ENCODE measurements around the gene ZBTB7C.

DNA sequence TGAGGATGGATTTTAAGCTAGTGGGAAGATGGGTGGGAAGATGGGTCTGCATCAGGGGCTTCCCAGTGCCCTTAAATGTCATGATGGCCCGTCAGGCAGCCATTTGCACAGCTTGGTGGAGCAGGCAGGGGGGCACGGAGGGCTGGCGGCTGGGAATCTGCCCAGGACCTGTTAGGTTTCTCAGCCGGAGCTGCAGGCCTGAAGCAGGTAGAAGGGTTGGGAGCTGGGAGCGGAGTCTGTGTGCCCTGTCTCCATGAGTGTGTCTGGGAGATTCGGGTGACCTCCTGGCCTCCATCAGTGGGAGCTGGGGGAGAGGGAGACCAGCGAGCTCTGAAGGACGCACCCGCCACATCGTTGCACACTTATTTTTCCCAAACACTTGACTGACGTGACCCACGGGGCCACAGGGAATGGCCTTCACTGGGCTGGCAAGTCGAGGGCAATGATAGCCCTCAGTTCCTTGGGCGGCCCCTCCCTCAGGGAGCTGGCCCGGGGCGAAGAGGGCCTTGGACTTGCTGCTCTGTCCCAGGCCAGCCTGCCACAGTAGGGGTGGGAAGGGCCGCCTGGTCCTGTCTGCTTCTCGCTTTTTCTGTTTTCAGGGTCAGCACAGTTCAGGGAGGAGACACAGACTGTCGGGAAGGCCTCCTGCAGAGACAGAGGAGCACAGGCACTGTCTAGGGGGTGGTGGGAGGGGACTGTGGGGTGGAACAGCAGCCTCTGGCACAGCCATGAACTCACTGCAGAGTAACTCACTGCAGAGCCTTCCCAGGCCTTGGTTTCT is 236.8 kb downstream of the ZBTB7C start:
- TF ChIP-seq YY1 (IDR thresholded peaks at IDR 0.05; ENCODE audit: borderline replicate concordance in 1 of 3, control insufficient read depth in 1 of 3, extremely low read depth in 1 of 3, insufficient read depth in 3 of 3, insufficient read length in 1 of 3, insufficient replicate concordance in 2 of 3, low read depth in 1 of 3, low read length in 2 of 3), result no peak
- no peak for TF ChIP-seq TOE1 (IDR thresholded peaks at IDR 0.05; ENCODE audit: borderline replicate concordance)
- no peak for TF ChIP-seq TOE1 (CRISPR knock-in tag; IDR thresholded peaks at IDR 0.05; ENCODE audit: borderline replicate concordance, low read depth)
- TF ChIP-seq MXI1 (IDR thresholded peaks at IDR 0.05; ENCODE audit: low read depth, low read length), result no peak
- no peak for TF ChIP-seq ZNF444 (CRISPR knock-in tag; IDR thresholded peaks at IDR 0.05)
- no peak for TF ChIP-seq MTF1 (CRISPR knock-in tag; IDR thresholded peaks at IDR 0.05; ENCODE audit: borderline replicate concordance)
- no peak for TF ChIP-seq HMG20B (CRISPR knock-in tag; IDR thresholded peaks at IDR 0.05)
- TF ChIP-seq, protein P1, sequence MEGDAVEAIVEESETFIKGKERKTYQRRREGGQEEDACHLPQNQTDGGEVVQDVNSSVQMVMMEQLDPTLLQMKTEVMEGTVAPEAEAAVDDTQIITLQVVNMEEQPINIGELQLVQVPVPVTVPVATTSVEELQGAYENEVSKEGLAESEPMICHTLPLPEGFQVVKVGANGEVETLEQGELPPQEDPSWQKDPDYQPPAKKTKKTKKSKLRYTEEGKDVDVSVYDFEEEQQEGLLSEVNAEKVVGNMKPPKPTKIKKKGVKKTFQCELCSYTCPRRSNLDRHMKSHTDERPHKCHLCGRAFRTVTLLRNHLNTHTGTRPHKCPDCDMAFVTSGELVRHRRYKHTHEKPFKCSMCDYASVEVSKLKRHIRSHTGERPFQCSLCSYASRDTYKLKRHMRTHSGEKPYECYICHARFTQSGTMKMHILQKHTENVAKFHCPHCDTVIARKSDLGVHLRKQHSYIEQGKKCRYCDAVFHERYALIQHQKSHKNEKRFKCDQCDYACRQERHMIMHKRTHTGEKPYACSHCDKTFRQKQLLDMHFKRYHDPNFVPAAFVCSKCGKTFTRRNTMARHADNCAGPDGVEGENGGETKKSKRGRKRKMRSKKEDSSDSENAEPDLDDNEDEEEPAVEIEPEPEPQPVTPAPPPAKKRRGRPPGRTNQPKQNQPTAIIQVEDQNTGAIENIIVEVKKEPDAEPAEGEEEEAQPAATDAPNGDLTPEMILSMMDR (IDR thresholded peaks at IDR 0.05 in 2 of 3, conservative IDR thresholded peaks at IDR 0.05 in 1 of 3; ENCODE audit: insufficient read depth in 2 of 3, low read depth in 1 of 3, low read length in 3 of 3), result no peak
- TF ChIP-seq NFXL1 (CRISPR knock-in tag; IDR thresholded peaks at IDR 0.05), result no peak
- no peak for TF ChIP-seq HDAC2 (IDR thresholded peaks at IDR 0.05)
- no peak for TF ChIP-seq RBM17 (IDR thresholded peaks at IDR 0.05; ENCODE audit: borderline replicate concordance, low read depth, low read length)
- no peak for TF ChIP-seq NUFIP1 (IDR thresholded peaks at IDR 0.05; ENCODE audit: partially characterized antibody)
- no peak for TF ChIP-seq ZNF121 (CRISPR knock-in tag; conservative IDR thresholded peaks at IDR 0.05)
- TF ChIP-seq, protein P2, sequence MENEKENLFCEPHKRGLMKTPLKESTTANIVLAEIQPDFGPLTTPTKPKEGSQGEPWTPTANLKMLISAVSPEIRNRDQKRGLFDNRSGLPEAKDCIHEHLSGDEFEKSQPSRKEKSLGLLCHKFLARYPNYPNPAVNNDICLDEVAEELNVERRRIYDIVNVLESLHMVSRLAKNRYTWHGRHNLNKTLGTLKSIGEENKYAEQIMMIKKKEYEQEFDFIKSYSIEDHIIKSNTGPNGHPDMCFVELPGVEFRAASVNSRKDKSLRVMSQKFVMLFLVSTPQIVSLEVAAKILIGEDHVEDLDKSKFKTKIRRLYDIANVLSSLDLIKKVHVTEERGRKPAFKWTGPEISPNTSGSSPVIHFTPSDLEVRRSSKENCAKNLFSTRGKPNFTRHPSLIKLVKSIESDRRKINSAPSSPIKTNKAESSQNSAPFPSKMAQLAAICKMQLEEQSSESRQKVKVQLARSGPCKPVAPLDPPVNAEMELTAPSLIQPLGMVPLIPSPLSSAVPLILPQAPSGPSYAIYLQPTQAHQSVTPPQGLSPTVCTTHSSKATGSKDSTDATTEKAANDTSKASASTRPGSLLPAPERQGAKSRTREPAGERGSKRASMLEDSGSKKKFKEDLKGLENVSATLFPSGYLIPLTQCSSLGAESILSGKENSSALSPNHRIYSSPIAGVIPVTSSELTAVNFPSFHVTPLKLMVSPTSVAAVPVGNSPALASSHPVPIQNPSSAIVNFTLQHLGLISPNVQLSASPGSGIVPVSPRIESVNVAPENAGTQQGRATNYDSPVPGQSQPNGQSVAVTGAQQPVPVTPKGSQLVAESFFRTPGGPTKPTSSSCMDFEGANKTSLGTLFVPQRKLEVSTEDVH (IDR thresholded peaks at IDR 0.05; ENCODE audit: low read depth, partially characterized antibody), result no peak

Measured in K562 (cell line).